Dendritic cell treated with granulocyte-macrophage colony-stimulating factor and Interleukin-4, amounts not matched to agents 40 ng/mL and 50 ng/mL, for 4 days (primary cell): ENCODE results near the gene LYRM2.
"Not testable (repeated sequence)": the region's sequence is repeated elsewhere in the genome, so short reads cannot be mapped to it uniquely, and the experiment has no call there.

Experiments used
- H3K27ac Mint-ChIP-seq: one replicate; pipeline ENCODE4 v1.8.0; 2022; ENCODE audit warnings: mild to moderate bottlenecking, mixed read lengths
- H3K27me3 Mint-ChIP-seq: one replicate; pipeline ENCODE4 v1.8.0; 2022; ENCODE audit warnings: mild to moderate bottlenecking, mixed read lengths
- H3K36me3 Mint-ChIP-seq: one replicate; pipeline ENCODE4 v1.8.0; 2022; ENCODE audit warnings: low read depth, mixed read lengths
- H3K4me1 Mint-ChIP-seq: one replicate; pipeline ENCODE4 v1.8.0; 2022; ENCODE audit warnings: low read depth, mixed read lengths
- H3K4me3 Mint-ChIP-seq: one replicate; pipeline ENCODE4 v1.8.0; 2022; ENCODE audit warnings: mild to moderate bottlenecking, moderate library complexity, mixed read lengths
- H3K9me3 Mint-ChIP-seq: one replicate; pipeline ENCODE4 v1.8.0; 2022; ENCODE audit warnings: mixed read lengths
- intact Hi-C: fragments of 100-400 bp; cut with micrococcal nuclease; formaldehyde crosslinking; loops from one replicate; pipeline ENCODE4 v1.15.0; 2022

LYRM2 gene

DNA sequence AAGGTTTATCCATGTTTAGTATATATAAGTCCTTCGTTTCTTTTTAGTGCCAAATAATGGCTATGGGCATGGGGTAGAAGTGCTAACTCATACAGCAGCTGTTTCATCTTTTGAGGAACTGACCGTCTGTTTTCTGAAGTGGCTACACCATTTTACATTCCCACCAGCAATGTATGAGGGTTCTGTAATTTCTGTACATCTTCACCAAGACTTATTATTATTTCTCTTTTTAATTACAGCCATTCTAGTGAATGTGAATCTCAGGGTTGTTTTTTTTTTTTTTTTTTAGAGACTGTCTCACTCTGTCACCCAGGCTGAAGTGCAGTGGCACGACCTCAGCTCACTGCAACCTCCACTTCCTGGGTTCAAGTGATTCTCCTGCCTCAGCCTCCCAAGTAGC, 2.1 kb downstream of the LYRM2 start:
- H3K27ac Mint-ChIP-seq, H3K4me3 Mint-ChIP-seq, H3K27me3 Mint-ChIP-seq, H3K9me3 Mint-ChIP-seq: not testable (repeated sequence)
- peaks cover 17% of the 10 kb centered on the region for H3K4me1 Mint-ChIP-seq
- peaks cover 42% of the 10 kb centered on the region for H3K36me3 Mint-ChIP-seq
- intact Hi-C loops = loop anchor here (5.0 kb wide), 1 partner anchor 181 kb away; the partner anchor contains the start of gene MDN1

DNA sequence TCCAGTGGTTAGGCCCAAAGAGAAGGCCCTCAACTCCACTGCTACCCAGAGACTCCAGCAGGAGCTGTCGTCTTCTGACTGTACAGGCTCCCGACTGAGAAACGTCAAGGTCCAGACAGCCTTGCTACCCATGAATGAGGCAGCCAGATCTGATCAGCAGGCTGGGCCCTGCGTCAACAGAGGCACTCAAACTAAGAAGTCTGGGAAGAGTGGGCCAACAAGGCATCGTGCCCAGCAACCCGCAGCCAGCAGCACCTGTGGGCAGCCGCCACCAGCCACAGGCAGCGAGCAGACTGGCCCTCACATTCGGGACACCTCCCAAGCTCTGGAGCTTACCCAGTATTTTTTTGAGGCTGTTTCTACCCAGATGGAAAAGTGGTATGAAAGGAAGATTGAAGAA, 8.1 kb downstream of the LYRM2 start:
- intact Hi-C loops = no loop called here
- Mint-ChIP-seq H3K36me3 (peaks cover 33% of the 10 kb centered on the region), H3K4me1 (peaks cover under 1% of the 10 kb centered on the region), H3K27ac (no peak overlapping the region), H3K9me3 (no peaks in the 10 kb centered on the region), H3K27me3 (no peaks in the 10 kb centered on the region), H3K4me3 (no peak overlapping the region)

DNA sequence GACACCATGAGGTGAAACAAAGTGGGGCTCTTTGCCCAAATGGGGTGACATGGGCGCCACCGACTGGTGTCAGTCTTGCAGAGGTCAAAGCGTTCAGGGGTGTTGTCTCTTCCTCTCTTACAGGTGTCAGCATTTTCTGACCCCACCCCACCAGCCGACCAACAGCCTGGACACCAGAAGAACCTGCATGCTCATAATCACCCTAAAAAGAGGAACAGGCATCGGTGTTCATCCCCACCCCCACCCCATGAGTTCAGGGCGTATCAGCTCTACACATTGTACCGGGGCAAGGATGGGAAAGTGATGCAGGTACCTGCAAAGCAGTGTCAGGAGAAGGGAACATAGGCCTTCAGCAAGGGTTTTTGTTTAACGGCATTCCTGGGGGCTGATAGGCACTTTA, 14.8 kb downstream of the LYRM2 start:
- no peaks in the 10 kb centered on the region for H3K9me3 Mint-ChIP-seq
- H3K4me1 Mint-ChIP-seq = no peaks in the 10 kb centered on the region
- no peak overlapping the region for H3K4me3 Mint-ChIP-seq
- intact Hi-C loops = no loop called here
- no peaks in the 10 kb centered on the region for H3K36me3 Mint-ChIP-seq
- H3K27ac Mint-ChIP-seq = peak overlapping the region; percentile 33
- no peaks in the 10 kb centered on the region for H3K27me3 Mint-ChIP-seq

DNA sequence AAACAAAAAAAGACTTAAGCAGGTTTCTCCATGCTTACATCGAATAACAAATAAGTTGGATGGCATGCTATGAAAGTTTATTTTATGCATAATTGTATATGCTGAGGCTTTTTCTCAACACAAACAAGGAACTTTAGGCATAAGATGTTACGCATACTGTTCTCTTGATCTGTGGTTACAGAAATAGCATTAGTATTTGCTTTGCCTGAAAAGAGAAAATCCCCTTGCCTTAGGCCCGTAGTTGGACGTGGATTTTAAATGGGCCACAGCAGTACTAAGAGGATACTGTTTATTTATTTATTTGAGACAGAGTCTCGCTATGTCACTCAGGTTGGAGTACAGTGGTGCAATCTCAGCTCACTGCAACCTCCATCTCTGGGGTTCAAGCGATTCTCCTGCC, 19.0 kb downstream of the LYRM2 start:
- Mint-ChIP-seq H3K36me3 (no peaks in the 10 kb centered on the region), H3K9me3 (no peaks in the 10 kb centered on the region), H3K27me3 (no peaks in the 10 kb centered on the region), H3K27ac (no peak overlapping the region), H3K4me1 (no peaks in the 10 kb centered on the region), H3K4me3 (no peak overlapping the region)
- intact Hi-C loops = no loop called here

DNA sequence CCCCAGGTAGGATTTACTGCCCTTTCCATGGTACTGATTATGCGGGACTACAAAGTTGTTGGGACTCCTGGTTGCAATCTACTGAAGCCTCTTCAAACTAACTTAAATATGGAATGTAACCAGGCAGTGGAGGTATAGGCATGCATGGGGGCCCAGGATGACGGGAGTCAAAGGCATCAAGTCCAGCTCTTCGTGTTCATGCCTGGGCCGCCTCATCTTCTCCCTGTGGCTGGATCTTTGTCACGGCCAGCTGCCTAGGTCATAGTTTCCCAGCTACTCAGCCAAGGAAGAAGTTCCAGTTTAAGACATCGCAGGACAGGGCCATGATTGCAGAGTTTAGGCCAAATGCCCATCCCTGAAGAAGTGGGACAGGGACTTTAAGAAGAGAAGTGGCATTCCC, 20.5 kb downstream of the LYRM2 start:
- Mint-ChIP-seq H3K27ac (no peak overlapping the region), H3K36me3 (no peaks in the 10 kb centered on the region), H3K4me3 (no peak overlapping the region), H3K27me3 (no peaks in the 10 kb centered on the region), H3K4me1 (no peaks in the 10 kb centered on the region), H3K9me3 (no peaks in the 10 kb centered on the region)
- intact Hi-C loops = no loop called here

DNA sequence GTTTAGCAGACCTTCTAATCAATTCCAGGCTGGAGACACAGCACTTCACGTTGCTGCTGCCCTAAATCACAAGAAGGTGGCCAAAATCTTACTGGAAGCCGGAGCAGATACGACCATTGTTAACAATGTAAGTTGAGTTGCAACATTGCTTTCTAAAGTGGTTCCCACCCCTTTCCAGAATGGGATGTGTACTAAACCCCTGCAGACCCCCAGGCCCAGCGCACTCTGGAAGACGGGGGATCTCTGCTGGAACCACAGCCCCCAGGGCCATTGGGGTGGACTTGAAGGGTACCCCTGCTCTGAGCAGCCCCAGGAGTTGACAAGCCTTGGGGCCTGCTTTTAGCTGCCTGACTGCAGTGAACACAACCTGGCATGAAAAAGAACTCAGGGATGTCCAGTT, 22.0 kb downstream of the LYRM2 start:
- intact Hi-C loops = no loop called here
- Mint-ChIP-seq H3K36me3 (no peaks in the 10 kb centered on the region), H3K27me3 (no peaks in the 10 kb centered on the region), H3K9me3 (no peaks in the 10 kb centered on the region), H3K4me3 (no peak overlapping the region), H3K27ac (no peak overlapping the region), H3K4me1 (no peaks in the 10 kb centered on the region)

DNA sequence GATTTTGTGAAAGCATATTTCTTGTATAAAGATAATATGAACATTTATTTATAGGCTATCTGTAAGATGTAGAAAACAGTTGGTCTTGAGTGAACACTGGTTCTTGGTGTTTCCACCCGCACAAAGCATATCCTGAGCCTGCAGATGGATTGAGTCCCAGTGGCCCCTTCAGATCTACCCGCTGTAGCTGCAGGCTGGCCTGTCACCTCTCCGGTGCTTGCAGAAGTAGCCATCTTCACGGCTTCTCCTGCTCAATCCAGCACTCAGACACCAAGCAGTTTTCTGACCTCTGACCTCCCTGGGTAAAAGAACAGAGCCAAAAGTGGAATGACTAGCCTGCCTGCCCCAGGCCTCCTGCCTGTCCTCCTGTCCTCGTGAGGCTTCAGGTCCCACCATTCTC, 22.7 kb downstream of the LYRM2 start:
- H3K36me3 Mint-ChIP-seq = no peaks in the 10 kb centered on the region
- no peaks in the 10 kb centered on the region for H3K4me1 Mint-ChIP-seq
- H3K4me3 Mint-ChIP-seq = no peak overlapping the region
- no peaks in the 10 kb centered on the region for H3K9me3 Mint-ChIP-seq
- intact Hi-C loops = no loop called here
- H3K27ac Mint-ChIP-seq = no peak overlapping the region
- H3K27me3 Mint-ChIP-seq = no peaks in the 10 kb centered on the region

DNA sequence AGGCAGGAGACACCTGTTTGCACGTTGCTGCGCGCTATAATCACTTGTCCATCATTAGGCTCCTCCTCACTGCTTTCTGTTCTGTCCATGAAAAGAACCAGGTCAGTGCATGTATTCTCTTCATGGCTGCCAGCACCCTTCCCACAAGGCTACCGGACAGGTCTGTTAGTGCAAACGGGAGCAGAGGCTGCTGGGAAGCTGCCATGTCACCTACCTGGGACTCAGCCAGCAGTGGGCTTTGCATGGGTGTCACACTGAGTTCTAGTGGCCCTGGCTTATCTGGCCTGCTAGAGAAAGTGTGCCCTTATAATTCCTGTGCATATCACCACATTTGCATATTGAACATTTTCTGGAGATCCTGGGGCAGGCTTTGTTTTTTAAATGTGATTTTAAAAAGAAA, 24.8 kb downstream of the LYRM2 start:
- Mint-ChIP-seq H3K9me3 (no peaks in the 10 kb centered on the region), H3K4me3 (no peak overlapping the region), H3K36me3 (no peaks in the 10 kb centered on the region), H3K27ac (no peak overlapping the region), H3K27me3 (no peaks in the 10 kb centered on the region), H3K4me1 (no peaks in the 10 kb centered on the region)
- intact Hi-C loops = no loop called here

DNA sequence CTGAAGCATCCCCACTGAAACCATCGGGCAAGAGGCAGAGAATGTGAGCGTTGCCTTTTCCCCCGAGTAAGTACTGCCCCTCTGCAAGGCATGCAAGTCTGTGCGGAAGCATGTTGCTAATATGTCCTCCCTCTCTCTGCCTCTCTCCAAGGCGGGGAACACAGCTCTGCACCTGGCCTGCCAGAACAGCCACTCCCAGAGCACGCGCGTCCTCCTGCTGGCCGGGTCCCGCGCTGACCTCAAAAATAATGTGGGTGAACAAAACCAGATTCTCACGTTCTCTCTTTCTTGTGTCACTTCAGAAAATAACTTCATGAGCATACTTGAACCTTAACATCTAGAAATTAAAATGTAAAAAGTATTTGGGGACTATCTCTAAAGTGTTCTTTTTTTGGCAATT, 26.4 kb downstream of the LYRM2 start:
- H3K27ac Mint-ChIP-seq = no peak overlapping the region
- no peak overlapping the region for H3K4me3 Mint-ChIP-seq
- no peaks in the 10 kb centered on the region for H3K9me3 Mint-ChIP-seq
- no peaks in the 10 kb centered on the region for H3K4me1 Mint-ChIP-seq
- no peaks in the 10 kb centered on the region for H3K36me3 Mint-ChIP-seq
- H3K27me3 Mint-ChIP-seq = no peaks in the 10 kb centered on the region
- intact Hi-C loops = no loop called here

DNA sequence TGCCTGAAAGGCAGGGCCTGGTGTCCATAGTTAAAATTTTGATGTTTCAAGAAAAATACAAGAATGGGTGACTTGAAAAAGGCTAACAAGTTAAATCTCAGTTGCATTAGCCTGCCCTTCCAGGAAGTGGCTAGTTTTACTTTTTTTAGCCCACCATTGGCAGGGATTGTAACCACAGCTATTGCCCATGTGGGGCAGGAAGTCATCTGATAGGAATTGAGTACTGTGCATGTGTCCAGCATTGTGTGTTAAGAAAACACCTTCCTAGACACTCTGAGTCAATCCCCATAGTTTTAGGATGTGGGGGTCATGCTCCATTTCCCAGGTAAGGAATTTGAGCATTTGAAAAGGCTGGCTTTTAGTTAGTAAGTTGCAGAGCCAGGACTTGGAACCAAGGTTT, 26.9 kb downstream of the LYRM2 start:
- no peak overlapping the region for H3K4me3 Mint-ChIP-seq
- no peaks in the 10 kb centered on the region for H3K9me3 Mint-ChIP-seq
- no peaks in the 10 kb centered on the region for H3K4me1 Mint-ChIP-seq
- H3K27me3 Mint-ChIP-seq = no peaks in the 10 kb centered on the region
- H3K27ac Mint-ChIP-seq = no peak overlapping the region
- intact Hi-C loops = no loop called here
- H3K36me3 Mint-ChIP-seq = no peaks in the 10 kb centered on the region

DNA sequence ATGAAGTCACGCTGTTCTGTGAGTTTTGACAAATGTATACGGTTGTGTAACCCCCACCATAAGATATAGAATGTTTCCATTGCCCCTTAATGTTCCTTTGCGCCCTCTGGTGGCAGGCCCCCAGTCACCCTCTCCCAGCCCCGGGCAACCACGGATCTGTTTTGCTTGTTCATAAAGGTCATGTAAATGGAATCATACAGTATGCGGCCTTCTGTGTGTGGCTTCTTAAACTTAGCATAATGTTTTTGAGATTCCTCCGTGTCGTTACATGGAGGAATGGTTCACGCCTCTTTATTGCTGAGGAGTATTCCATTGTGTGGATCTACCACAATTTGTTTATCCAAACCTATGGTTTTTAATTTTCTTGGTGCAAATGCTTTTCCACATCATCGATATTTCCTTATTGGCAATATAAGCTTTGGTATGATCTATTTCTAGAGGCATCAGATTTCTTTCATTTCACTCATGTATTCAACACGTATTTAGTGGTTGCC, 28.4 kb downstream of the LYRM2 start:
- Mint-ChIP-seq H3K27ac (no peak overlapping the region), H3K4me3 (no peak overlapping the region)
- intact Hi-C loops = loop anchor here (1.0 kb wide), 2 partner anchors 177 to 238 kb away; partner anchors contain the start of gene ANKRD6

DNA sequence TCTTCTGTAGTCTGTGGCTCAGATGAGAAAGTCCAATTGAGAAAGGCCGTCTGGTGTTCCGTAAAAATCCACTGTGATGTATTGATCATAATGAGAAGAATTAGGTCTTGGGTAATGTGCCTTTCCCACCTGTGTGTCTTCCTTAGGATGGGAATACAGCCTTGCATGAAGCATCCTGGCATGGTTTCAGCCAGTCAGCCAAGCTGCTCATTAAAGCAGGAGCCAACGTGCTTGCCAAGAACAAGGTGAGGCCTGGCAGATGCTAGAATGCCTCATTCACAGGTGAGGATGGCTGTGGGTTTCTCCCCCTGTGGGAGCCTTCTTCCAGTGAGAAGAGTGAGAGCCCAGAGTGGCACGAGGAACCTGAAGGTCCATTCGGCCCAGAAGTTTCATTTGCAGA, 32.7 kb downstream of the LYRM2 start:
- Mint-ChIP-seq H3K4me3 (no peak overlapping the region), H3K9me3 (no peaks in the 10 kb centered on the region), H3K4me1 (no peaks in the 10 kb centered on the region), H3K27me3 (no peaks in the 10 kb centered on the region), H3K27ac (no peak overlapping the region), H3K36me3 (no peaks in the 10 kb centered on the region)
- intact Hi-C loops = no loop called here

More for the DNA sequence above, 28.4 kb downstream of the LYRM2 start:
- H3K27me3 Mint-ChIP-seq = no peaks in the 10 kb centered on the region
- H3K4me1 Mint-ChIP-seq = no peaks in the 10 kb centered on the region
- no peaks in the 10 kb centered on the region for H3K36me3 Mint-ChIP-seq
- no peaks in the 10 kb centered on the region for H3K9me3 Mint-ChIP-seq

DNA sequence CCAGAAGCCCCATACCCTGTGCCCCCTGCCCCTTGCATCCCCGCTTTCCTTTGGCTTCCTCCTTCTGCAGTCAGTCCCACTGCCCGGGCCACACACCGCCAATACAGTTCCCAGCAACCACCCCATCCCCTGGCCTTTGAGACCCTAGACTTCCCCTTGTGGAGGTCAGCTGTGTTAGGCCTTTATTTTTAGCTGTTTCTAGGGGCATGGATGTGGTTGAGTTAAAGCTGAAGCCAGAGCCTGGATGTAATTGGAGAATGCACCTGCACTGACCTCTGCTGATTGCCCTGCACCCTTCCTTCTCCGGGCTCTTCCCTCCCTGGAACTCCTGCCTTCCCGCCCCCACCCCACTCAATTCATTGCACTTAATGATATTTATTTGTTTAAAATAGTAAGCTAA, 33.9 kb downstream of the LYRM2 start:
- intact Hi-C loops = no loop called here
- Mint-ChIP-seq H3K27ac (no peak overlapping the region), H3K9me3 (no peaks in the 10 kb centered on the region), H3K4me1 (no peaks in the 10 kb centered on the region), H3K36me3 (no peaks in the 10 kb centered on the region), H3K27me3 (no peaks in the 10 kb centered on the region), H3K4me3 (no peak overlapping the region)

DNA sequence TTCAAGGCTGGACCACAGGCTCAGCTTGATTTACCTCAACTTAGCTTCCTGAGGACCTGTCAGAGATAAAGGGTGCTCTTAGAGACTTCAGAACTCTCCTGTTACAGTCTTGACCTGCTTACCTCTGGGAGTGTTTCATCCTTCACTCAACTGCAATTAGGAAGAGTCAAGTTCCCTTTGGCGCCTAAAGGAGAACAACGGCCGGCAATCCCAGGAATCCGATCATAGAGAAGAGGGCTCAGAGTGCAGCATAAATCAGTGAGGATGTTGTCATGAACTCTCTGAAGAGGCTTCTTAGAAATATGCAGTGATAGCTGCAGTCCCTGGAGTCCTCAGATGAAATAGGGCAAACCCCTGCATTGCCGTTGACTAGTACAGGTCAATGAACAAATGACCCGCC, 36.4 kb downstream of the LYRM2 start:
- H3K27ac Mint-ChIP-seq = no peak overlapping the region
- H3K27me3 Mint-ChIP-seq = no peaks in the 10 kb centered on the region
- H3K4me3 Mint-ChIP-seq = no peak overlapping the region
- H3K36me3 Mint-ChIP-seq = no peaks in the 10 kb centered on the region
- H3K9me3 Mint-ChIP-seq = peaks cover 9% of the 10 kb centered on the region
- peaks cover 2% of the 10 kb centered on the region for H3K4me1 Mint-ChIP-seq
- intact Hi-C loops = no loop called here

DNA sequence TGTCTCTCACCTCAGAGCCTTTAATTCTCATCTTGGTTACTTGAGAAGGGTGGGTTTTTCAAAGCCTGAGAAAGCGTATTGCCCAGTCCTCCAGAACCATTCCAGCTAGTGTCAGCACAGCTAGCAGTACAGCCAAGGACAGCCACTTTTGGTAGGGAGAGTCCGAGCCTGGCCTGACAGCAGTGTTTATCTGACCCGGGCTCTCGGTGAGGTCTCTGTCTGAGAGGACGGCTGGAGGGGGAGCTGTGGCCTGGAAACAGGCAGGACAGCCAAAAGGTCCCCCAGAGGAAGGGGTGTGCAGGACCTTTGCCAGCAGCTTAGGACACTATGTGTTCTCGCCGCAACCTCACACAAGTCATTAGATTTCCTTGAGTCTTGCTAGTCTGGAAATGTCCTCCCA, 38.8 kb downstream of the LYRM2 start:
- no peak overlapping the region for H3K4me3 Mint-ChIP-seq
- peaks cover 9% of the 10 kb centered on the region for H3K9me3 Mint-ChIP-seq
- peaks cover 19% of the 10 kb centered on the region for H3K4me1 Mint-ChIP-seq
- intact Hi-C loops = loop anchor here (5.0 kb wide), 1 partner anchor 227 kb away; no protein-coding TSS in a partner anchor
- H3K27ac Mint-ChIP-seq = no peak overlapping the region
- no peaks in the 10 kb centered on the region for H3K27me3 Mint-ChIP-seq
- no peaks in the 10 kb centered on the region for H3K36me3 Mint-ChIP-seq
